ENCODE results near the gene PDLIM1.
"Not testable (repeated sequence)": the region's sequence is repeated elsewhere in the genome, so short reads cannot be mapped to it uniquely, and the experiment has no call there.

Gene PDLIM1

DNA sequence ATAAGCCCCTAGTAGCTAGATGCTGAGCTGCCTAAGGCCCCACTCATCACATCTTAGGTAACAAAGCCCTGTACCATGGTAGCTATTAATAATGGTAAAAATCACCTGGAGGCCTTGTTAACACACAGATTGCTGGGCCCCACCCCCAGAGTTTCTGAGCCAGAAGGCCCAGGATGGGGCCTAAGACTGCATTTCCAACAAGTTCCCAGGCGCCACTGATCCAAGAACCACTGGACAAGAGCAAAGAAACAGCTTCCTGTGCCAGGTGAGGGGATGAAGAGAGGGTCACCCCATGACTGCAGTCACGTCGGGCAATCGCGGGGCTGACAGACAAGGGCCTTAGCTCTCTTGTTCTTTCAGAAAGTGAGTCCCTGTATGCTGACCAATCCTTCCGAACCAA is 50.0 kb downstream of the PDLIM1 start:
- TF ChIP-seq, protein P1, sequence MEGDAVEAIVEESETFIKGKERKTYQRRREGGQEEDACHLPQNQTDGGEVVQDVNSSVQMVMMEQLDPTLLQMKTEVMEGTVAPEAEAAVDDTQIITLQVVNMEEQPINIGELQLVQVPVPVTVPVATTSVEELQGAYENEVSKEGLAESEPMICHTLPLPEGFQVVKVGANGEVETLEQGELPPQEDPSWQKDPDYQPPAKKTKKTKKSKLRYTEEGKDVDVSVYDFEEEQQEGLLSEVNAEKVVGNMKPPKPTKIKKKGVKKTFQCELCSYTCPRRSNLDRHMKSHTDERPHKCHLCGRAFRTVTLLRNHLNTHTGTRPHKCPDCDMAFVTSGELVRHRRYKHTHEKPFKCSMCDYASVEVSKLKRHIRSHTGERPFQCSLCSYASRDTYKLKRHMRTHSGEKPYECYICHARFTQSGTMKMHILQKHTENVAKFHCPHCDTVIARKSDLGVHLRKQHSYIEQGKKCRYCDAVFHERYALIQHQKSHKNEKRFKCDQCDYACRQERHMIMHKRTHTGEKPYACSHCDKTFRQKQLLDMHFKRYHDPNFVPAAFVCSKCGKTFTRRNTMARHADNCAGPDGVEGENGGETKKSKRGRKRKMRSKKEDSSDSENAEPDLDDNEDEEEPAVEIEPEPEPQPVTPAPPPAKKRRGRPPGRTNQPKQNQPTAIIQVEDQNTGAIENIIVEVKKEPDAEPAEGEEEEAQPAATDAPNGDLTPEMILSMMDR (IDR thresholded peaks at IDR 0.05; ENCODE audit: control insufficient read depth, extremely low read depth, insufficient read depth), result no peak
- DNase-seq (ENCODE audit: low read depth), result no peak
- no peak overlapping the region for H3K4me3 ChIP-seq (ENCODE audit: low read depth, low read length)

DNA sequence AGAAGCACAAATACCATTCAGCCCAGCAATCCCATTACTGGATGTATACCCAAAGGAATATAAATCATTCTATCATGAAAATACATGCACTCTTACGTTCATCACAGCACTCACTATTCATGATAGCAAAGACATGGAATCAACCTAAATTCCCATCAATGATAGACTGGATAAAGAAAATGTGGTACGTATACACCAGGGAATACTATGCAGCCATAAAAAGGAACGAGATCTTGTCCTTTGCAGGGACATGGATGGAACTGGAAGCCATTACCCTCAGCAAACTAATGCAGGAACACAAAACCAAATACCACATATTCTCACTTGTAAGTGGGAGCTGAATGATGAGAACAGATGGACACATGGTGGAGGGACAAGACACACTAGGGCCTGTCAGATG is 50.7 kb downstream of the PDLIM1 start:
- H3K4me3 ChIP-seq (ENCODE audit: low read depth, low read length); DNase-seq (ENCODE audit: low read depth): not testable (repeated sequence)

- TF ChIP-seq, protein P1 (IDR thresholded peaks at IDR 0.05; ENCODE audit: control insufficient read depth, extremely low read depth, insufficient read depth), result no peak
- no peak overlapping the region for H3K4me3 ChIP-seq (ENCODE audit: low read depth, low read length)
- DNase-seq (ENCODE audit: low read depth), result no peak
Observed at GRCh38 chr10:95237376-95238170, 53.2 kb downstream of the PDLIM1 start.

GRCh38 chr10:95236068-95236903 is 54.5 kb downstream of the PDLIM1 start:
- no peak for DNase-seq (ENCODE audit: low read depth)
- H3K4me3 ChIP-seq (ENCODE audit: low read depth, low read length), result no peak overlapping the region
- TF ChIP-seq, protein P1 (IDR thresholded peaks at IDR 0.05; ENCODE audit: control insufficient read depth, extremely low read depth, insufficient read depth), result no peak

DNA sequence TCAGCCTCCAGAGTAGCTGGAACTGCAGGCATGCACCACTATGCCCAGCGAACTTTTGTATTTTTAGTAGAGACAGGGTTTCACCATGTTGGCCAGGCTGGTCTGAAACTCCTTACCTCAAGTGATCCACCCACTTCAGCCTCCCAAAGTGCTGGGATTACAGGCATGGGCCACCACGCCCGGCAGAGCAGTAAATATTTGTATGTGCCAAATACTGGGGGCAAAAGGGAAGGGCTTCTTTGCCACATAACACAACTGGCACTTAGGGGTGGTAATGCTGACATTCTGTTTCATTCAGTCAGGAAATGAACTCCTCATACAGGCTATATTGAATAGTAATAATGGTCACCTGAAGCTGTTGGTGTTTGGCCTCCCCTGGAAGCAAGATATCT is 55.1 kb downstream of the PDLIM1 start:
- no peak for DNase-seq (ENCODE audit: low read depth)
- TF ChIP-seq, protein P1 (IDR thresholded peaks at IDR 0.05; ENCODE audit: control insufficient read depth, extremely low read depth, insufficient read depth), result no peak
- H3K4me3 ChIP-seq (ENCODE audit: low read depth, low read length), result no peak overlapping the region

DNA sequence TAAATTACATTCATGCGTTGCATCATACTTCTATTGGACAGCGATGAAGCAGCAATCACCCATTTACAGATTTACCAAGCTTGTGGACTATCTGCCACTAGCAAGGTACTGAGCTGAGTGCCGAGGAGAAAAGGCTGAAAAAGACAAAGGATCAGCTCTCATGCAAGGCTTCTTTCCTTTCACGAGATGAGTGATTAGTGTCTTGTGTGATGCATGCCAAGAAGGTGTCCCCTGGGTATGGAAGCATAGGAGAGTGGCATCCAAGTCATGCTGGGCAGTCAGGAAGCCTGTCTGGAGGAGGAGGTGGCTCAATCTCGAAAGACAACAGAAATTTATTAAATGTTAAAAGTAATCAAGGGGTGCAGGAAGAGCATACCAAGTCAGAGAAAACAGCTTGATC is 55.9 kb downstream of the PDLIM1 start:
- DNase-seq (ENCODE audit: low read depth), result no peak
- no peak overlapping the region for H3K4me3 ChIP-seq (ENCODE audit: low read depth, low read length)
- TF ChIP-seq, protein P1 (IDR thresholded peaks at IDR 0.05; ENCODE audit: control insufficient read depth, extremely low read depth, insufficient read depth), result no peak

- TF ChIP-seq, protein P1 (IDR thresholded peaks at IDR 0.05; ENCODE audit: control insufficient read depth, extremely low read depth, insufficient read depth), result no peak
- no peak for DNase-seq (ENCODE audit: low read depth)
- no peak overlapping the region for H3K4me3 ChIP-seq (ENCODE audit: low read depth, low read length)
Observed at GRCh38 chr10:95233377-95234034, 57.3 kb downstream of the PDLIM1 start.

- not testable (repeated sequence) for DNase-seq (ENCODE audit: low read depth); H3K4me3 ChIP-seq (ENCODE audit: low read depth, low read length)
Observed at GRCh38 chr10:95230677-95231586, 59.9 kb downstream of the PDLIM1 start.

Data from LNCaP clone FGC (cell line).